COLO668 (cell line): Measurements from ENCODE around the gene PLEKHA1.

Source experiments
- DNase-seq: peaks from one replicate; lab custom pipeline; 2025; ENCODE audit not compliant: unreplicated experiment; lab: John Stamatoyannopoulos, UW

The PLEKHA1 gene

GRCh38 chr10:122346326-122346950, 28.1 kb upstream of the PLEKHA1 start:
- no peak for DNase-seq

GRCh38 chr10:122347170-122347841, 27.2 kb upstream of the PLEKHA1 start:
- DNase-seq, result no peak

- peak; percentile 34 for DNase-seq
These were observed 26.0 kb upstream of the PLEKHA1 start for GRCh38 chr10:122348512-122348911.

- DNase-seq, result peak; percentile 23
These were observed 25.6 kb upstream of the PLEKHA1 start for GRCh38 chr10:122348935-122349361.

GRCh38 chr10:122349758-122350369, 24.6 kb upstream of the PLEKHA1 start:
- peak; percentile 18 for DNase-seq

GRCh38 chr10:122350893-122351292, 23.6 kb upstream of the PLEKHA1 start:
- DNase-seq, result no peak

GRCh38 chr10:122352817-122353525, 21.5 kb upstream of the PLEKHA1 start:
- DNase-seq, result no peak

GRCh38 chr10:122354383-122354782, 20.1 kb upstream of the PLEKHA1 start:
- DNase-seq, result no peak

GRCh38 chr10:122357685-122358084, 16.8 kb upstream of the PLEKHA1 start:
- DNase-seq, result no peak

GRCh38 chr10:122359621-122360020, 14.9 kb upstream of the PLEKHA1 start:
- no peak for DNase-seq

- DNase-seq, result no peak
These were observed 13.5 kb upstream of the PLEKHA1 start for GRCh38 chr10:122361046-122361445.

GRCh38 chr10:122362031-122362592, 12.4 kb upstream of the PLEKHA1 start:
- DNase-seq, result no peak

- DNase-seq, result no peak
These were observed 11.9 kb upstream of the PLEKHA1 start for GRCh38 chr10:122362621-122363020.

GRCh38 chr10:122363311-122363710, 11.2 kb upstream of the PLEKHA1 start:
- no peak for DNase-seq

GRCh38 chr10:122363722-122364463, 10.6 kb upstream of the PLEKHA1 start:
- no peak for DNase-seq

- no peak for DNase-seq
These were observed 5.8 kb upstream of the PLEKHA1 start for GRCh38 chr10:122368502-122369254.

- DNase-seq, result no peak
These were observed 1.4 kb upstream of the PLEKHA1 start for GRCh38 chr10:122373108-122373507.

- DNase-seq, result peak; percentile 3
These were observed 787 bp upstream of the PLEKHA1 start for GRCh38 chr10:122373721-122374120.

- peak; percentile 84 for DNase-seq
These were observed 561 bp downstream of the PLEKHA1 start for GRCh38 chr10:122374859-122375678.
